Measurements from ENCODE around the gene MGAT4D. TPM values are rescaled to one million over a fixed set of nuclear protein-coding genes. Genes with fewer than 3 reads are reported as not detected.

The MGAT4D gene
- total and polyA plus RNA-seq, 4 donors: not detected

DNA sequence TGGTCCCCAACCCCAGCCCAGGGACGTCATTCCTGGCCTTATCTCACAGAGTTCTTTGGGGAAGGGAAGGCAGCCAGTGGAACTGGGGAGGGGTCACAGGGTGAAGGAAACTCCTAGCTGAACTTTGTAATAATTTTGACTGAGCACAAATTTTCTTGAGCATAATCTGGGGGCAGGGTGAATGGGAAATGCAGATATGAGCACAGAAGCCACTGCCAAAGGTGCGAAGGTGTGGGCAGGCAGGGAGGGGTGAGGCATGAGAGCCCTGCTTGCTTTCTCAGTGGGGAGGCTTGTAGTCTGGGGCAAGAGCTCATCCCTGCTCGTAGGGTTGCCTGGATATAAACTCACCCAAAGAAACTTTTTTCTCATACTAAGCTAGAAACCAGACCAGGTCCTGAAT lies 34.9 kb downstream of the MGAT4D start:
- H3K27ac ChIP-seq (ENCODE audit: low read depth in 1 of 2, low read length in 2 of 2): no peak overlapping the region
- no peak overlapping the region for H3K4me3 ChIP-seq (ENCODE audit: low read depth in 1 of 3, low read length in 3 of 3)
- no peaks in the 10 kb centered on the region for H3K27me3 ChIP-seq (ENCODE audit: control insufficient read depth in 4 of 4, insufficient read depth in 4 of 4, low read length in 3 of 4)
- no peaks in the 10 kb centered on the region for H3K9me3 ChIP-seq (ENCODE audit: control insufficient read depth in 4 of 4, low read length in 3 of 4)
- no peak for DNase-seq (ENCODE audit: low spot score)
- no peak overlapping the region for H3K9ac ChIP-seq (ENCODE audit: low read depth in 1 of 2, low read length in 2 of 2)
- no peaks in the 10 kb centered on the region for H3K4me1 ChIP-seq (ENCODE audit: control insufficient read depth in 4 of 4, insufficient read depth in 4 of 4, low read length in 3 of 4)
- no peak for TF ChIP-seq HNF4G (IDR thresholded peaks at IDR 0.05)
- TF ChIP-seq JUND (IDR thresholded peaks at IDR 0.05): no peak
- TF ChIP-seq YY1 (IDR thresholded peaks at IDR 0.05): no peak
- TF ChIP-seq RXRA (IDR thresholded peaks at IDR 0.05): no peak
- TF ChIP-seq, protein P1, sequence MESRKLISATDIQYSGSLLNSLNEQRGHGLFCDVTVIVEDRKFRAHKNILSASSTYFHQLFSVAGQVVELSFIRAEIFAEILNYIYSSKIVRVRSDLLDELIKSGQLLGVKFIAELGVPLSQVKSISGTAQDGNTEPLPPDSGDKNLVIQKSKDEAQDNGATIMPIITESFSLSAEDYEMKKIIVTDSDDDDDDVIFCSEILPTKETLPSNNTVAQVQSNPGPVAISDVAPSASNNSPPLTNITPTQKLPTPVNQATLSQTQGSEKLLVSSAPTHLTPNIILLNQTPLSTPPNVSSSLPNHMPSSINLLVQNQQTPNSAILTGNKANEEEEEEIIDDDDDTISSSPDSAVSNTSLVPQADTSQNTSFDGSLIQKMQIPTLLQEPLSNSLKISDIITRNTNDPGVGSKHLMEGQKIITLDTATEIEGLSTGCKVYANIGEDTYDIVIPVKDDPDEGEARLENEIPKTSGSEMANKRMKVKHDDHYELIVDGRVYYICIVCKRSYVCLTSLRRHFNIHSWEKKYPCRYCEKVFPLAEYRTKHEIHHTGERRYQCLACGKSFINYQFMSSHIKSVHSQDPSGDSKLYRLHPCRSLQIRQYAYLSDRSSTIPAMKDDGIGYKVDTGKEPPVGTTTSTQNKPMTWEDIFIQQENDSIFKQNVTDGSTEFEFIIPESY (IDR thresholded peaks at IDR 0.05): no peak
- TF ChIP-seq, protein P2, sequence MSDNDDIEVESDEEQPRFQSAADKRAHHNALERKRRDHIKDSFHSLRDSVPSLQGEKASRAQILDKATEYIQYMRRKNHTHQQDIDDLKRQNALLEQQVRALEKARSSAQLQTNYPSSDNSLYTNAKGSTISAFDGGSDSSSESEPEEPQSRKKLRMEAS (IDR thresholded peaks at IDR 0.05): no peak
- TF ChIP-seq EGR1 (IDR thresholded peaks at IDR 0.05; ENCODE audit: low read depth in 2 of 2): no peak
- TF ChIP-seq SP1 (IDR thresholded peaks at IDR 0.05): no peak
- TF ChIP-seq GABPA (IDR thresholded peaks at IDR 0.05 in 1 of 2, conservative IDR thresholded peaks at IDR 0.05 in 1 of 2): no peak
- no peak for TF ChIP-seq TAF1 (conservative IDR thresholded peaks at IDR 0.05)
- TF ChIP-seq, protein P3, sequence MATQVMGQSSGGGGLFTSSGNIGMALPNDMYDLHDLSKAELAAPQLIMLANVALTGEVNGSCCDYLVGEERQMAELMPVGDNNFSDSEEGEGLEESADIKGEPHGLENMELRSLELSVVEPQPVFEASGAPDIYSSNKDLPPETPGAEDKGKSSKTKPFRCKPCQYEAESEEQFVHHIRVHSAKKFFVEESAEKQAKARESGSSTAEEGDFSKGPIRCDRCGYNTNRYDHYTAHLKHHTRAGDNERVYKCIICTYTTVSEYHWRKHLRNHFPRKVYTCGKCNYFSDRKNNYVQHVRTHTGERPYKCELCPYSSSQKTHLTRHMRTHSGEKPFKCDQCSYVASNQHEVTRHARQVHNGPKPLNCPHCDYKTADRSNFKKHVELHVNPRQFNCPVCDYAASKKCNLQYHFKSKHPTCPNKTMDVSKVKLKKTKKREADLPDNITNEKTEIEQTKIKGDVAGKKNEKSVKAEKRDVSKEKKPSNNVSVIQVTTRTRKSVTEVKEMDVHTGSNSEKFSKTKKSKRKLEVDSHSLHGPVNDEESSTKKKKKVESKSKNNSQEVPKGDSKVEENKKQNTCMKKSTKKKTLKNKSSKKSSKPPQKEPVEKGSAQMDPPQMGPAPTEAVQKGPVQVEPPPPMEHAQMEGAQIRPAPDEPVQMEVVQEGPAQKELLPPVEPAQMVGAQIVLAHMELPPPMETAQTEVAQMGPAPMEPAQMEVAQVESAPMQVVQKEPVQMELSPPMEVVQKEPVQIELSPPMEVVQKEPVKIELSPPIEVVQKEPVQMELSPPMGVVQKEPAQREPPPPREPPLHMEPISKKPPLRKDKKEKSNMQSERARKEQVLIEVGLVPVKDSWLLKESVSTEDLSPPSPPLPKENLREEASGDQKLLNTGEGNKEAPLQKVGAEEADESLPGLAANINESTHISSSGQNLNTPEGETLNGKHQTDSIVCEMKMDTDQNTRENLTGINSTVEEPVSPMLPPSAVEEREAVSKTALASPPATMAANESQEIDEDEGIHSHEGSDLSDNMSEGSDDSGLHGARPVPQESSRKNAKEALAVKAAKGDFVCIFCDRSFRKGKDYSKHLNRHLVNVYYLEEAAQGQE (IDR thresholded peaks at IDR 0.05): no peak
- TF ChIP-seq, protein P4, sequence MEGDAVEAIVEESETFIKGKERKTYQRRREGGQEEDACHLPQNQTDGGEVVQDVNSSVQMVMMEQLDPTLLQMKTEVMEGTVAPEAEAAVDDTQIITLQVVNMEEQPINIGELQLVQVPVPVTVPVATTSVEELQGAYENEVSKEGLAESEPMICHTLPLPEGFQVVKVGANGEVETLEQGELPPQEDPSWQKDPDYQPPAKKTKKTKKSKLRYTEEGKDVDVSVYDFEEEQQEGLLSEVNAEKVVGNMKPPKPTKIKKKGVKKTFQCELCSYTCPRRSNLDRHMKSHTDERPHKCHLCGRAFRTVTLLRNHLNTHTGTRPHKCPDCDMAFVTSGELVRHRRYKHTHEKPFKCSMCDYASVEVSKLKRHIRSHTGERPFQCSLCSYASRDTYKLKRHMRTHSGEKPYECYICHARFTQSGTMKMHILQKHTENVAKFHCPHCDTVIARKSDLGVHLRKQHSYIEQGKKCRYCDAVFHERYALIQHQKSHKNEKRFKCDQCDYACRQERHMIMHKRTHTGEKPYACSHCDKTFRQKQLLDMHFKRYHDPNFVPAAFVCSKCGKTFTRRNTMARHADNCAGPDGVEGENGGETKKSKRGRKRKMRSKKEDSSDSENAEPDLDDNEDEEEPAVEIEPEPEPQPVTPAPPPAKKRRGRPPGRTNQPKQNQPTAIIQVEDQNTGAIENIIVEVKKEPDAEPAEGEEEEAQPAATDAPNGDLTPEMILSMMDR (IDR thresholded peaks at IDR 0.05; ENCODE audit: low read depth, low read length, missing input control): no peak
- no peak for TF ChIP-seq FOXA1 (IDR thresholded peaks at IDR 0.05)
- no peak for TF ChIP-seq HNF4A (conservative IDR thresholded peaks at IDR 0.05)
- TF ChIP-seq, protein P5, sequence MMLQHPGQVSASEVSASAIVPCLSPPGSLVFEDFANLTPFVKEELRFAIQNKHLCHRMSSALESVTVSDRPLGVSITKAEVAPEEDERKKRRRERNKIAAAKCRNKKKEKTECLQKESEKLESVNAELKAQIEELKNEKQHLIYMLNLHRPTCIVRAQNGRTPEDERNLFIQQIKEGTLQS (IDR thresholded peaks at IDR 0.05): no peak
- WGBS: 63% methylated on average over 3 of the region's 3 CpGs
- H3K36me3 ChIP-seq (ENCODE audit: control insufficient read depth in 4 of 4, insufficient read depth in 3 of 4, low read depth in 1 of 4, low read length in 3 of 4): no peaks in the 10 kb centered on the region

DNA sequence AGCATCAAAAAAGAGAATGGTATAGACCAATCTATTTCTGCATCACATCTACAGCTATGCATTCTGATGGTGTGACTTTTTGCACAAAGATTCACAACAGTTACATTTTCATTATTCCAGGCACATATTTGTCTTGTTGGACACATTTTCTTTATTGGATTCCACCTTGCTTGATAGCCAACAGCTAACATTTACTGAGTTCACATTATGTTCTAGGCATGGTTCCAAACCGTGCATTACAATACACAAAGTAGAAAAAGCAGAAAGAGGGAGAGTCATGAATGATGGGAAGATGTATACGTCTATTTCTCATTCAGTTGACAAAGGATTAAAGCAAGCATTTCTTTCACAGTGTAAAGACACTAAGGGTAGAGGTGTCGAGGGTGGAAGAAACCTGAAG lies 47.7 kb downstream of the MGAT4D start:
- H3K4me1 ChIP-seq (ENCODE audit: control insufficient read depth in 4 of 4, insufficient read depth in 4 of 4, low read length in 3 of 4): no peaks in the 10 kb centered on the region
- 70% methylated on average over 3 of the region's 3 CpGs for WGBS
- no peaks in the 10 kb centered on the region for H3K27me3 ChIP-seq (ENCODE audit: control insufficient read depth in 4 of 4, insufficient read depth in 4 of 4, low read length in 3 of 4)
- no peaks in the 10 kb centered on the region for H3K36me3 ChIP-seq (ENCODE audit: control insufficient read depth in 4 of 4, insufficient read depth in 3 of 4, low read depth in 1 of 4, low read length in 3 of 4)
- no peak for DNase-seq (ENCODE audit: low spot score)
- no peak overlapping the region for H3K4me3 ChIP-seq (ENCODE audit: low read depth in 1 of 3, low read length in 3 of 3)
- H3K27ac ChIP-seq (ENCODE audit: low read depth in 1 of 2, low read length in 2 of 2): no peak overlapping the region
- H3K9ac ChIP-seq (ENCODE audit: low read depth in 1 of 2, low read length in 2 of 2): no peak overlapping the region
- H3K9me3 ChIP-seq (ENCODE audit: control insufficient read depth in 4 of 4, low read length in 3 of 4): no peaks in the 10 kb centered on the region
- TF ChIP-seq, protein P3 (IDR thresholded peaks at IDR 0.05): no peak
- TF ChIP-seq FOXA2 (IDR thresholded peaks at IDR 0.05): no peak
- TF ChIP-seq EGR1 (IDR thresholded peaks at IDR 0.05; ENCODE audit: low read depth in 2 of 2): no peak
- TF ChIP-seq, protein P1 (IDR thresholded peaks at IDR 0.05): no peak
- TF ChIP-seq, protein P4 (IDR thresholded peaks at IDR 0.05; ENCODE audit: low read depth, low read length, missing input control): no peak
- TF ChIP-seq GABPA (IDR thresholded peaks at IDR 0.05 in 1 of 2, conservative IDR thresholded peaks at IDR 0.05 in 1 of 2): no peak
